GM12878 (cell line): ENCODE data around the gene IQGAP2. TPM values are rescaled to one million over a fixed set of nuclear protein-coding genes. Genes with fewer than 3 reads are reported as not detected.

ENCODE experiments used
- ATF7 ChIP-seq: fragments of 450-650 bp; IDR thresholded peaks from 2 replicates; pipeline ENCODE4 v1.6.1; 2016; ENCODE audit warnings: low read depth, mild to moderate bottlenecking
- CREB1 ChIP-seq: IDR thresholded peaks from 2 replicates; pipeline ENCODE4 v1.6.1; 2012; ENCODE audit warnings: low read depth, mild to moderate bottlenecking, inconsistent platforms
- CREM ChIP-seq: IDR thresholded peaks from 2 replicates; pipeline ENCODE4 v1.6.1; 2014; ENCODE audit warnings: antibody characterized with exemption, low read depth
- EED ChIP-seq: sonication (generic); IDR thresholded peaks from 2 replicates; pipeline ENCODE4 v1.6.1; 2016; ENCODE audit warnings: antibody characterized with exemption, low read depth
- HCFC1 ChIP-seq: fragments of 150-350 bp; IDR thresholded peaks from 2 replicates; pipeline ENCODE4 v1.6.1; 2014; ENCODE audit warnings: low read length
- HDGF ChIP-seq: fragments of 450-650 bp; IDR thresholded peaks from 2 replicates; pipeline ENCODE4 v1.6.1; 2016; ENCODE audit warnings: antibody characterized with exemption
- JUND ChIP-seq: IDR thresholded peaks from 2 replicates; pipeline ENCODE4 v1.6.1; 2012; ENCODE audit warnings: low read depth, mild to moderate bottlenecking, low read length, improper control_type of control experiment, moderate library complexity
- KDM1A ChIP-seq: fragments of 200-600 bp; sonication (generic); IDR thresholded peaks from 2 replicates; pipeline ENCODE4 v1.6.1; 2016; ENCODE audit warnings: borderline replicate concordance
- KLF5 ChIP-seq: fragments of 450-650 bp; IDR thresholded peaks from 2 replicates; pipeline ENCODE4 v1.6.1; 2014; ENCODE audit warnings: mild to moderate bottlenecking; ENCODE audit not compliant: partially characterized antibody
- LARP7 ChIP-seq: fragments of 450-650 bp; IDR thresholded peaks from 2 replicates; pipeline ENCODE4 v1.6.1; 2017; ENCODE audit warnings: mild to moderate bottlenecking
- MEF2A ChIP-seq: IDR thresholded peaks from 2 replicates; pipeline ENCODE4 v1.6.1; 2011; ENCODE audit warnings: low read depth, mild to moderate bottlenecking, low read length, moderate library complexity; ENCODE audit not compliant: insufficient read depth
- MTA2 ChIP-seq: fragments of 450-650 bp; IDR thresholded peaks from 2 replicates; pipeline ENCODE4 v1.6.1; 2016; ENCODE audit warnings: low read depth, mild to moderate bottlenecking, moderate library complexity
- NFXL1 ChIP-seq: fragments of 450-650 bp; IDR thresholded peaks from 2 replicates; pipeline ENCODE4 v1.6.1; 2017; ENCODE audit warnings: antibody characterized with exemption, mild to moderate bottlenecking, borderline replicate concordance
- POLR2AphosphoS5 ChIP-seq: IDR thresholded peaks from 2 replicates; pipeline ENCODE4 v1.6.1; 2011; ENCODE audit warnings: mild to moderate bottlenecking, low read length, inconsistent platforms
- POU2F2 ChIP-seq: IDR thresholded peaks from 3 replicates; pipeline ENCODE4 v1.6.1; 2011; ENCODE audit warnings: low read depth, mild to moderate bottlenecking, low read length, borderline replicate concordance
- RELA ChIP-seq: fragments of 450-650 bp; IDR thresholded peaks from 2 replicates; pipeline ENCODE4 v1.8.0; 2014; ENCODE audit warnings: borderline replicate concordance; ENCODE audit not compliant: partially characterized antibody
- SMARCA5 ChIP-seq: fragments of 450-650 bp; IDR thresholded peaks from 2 replicates; pipeline ENCODE4 v1.6.1; 2017; ENCODE audit warnings: mild to moderate bottlenecking
- SREBF1 ChIP-seq: IDR thresholded peaks from 2 replicates; pipeline ENCODE4 v1.6.1; 2012; ENCODE audit warnings: mild to moderate bottlenecking, low read length
- STAT3 ChIP-seq: IDR thresholded peaks from 2 replicates; pipeline ENCODE4 v1.6.1; 2011; ENCODE audit warnings: low read depth, low read length, improper control_type of control experiment
- SUPT20H ChIP-seq: IDR thresholded peaks from 2 replicates; pipeline ENCODE4 v1.6.1; 2011; ENCODE audit warnings: low read depth, mild to moderate bottlenecking, low read length, moderate library complexity, borderline replicate concordance; ENCODE audit not compliant: control insufficient read depth
- SUZ12 ChIP-seq: fragments of 200-600 bp; sonication (generic); IDR thresholded peaks from one replicate; pipeline ENCODE4 v1.6.1; 2018; ENCODE audit warnings: antibody characterized with exemption, mild to moderate bottlenecking; ENCODE audit not compliant: unreplicated experiment
- YBX1 ChIP-seq: fragments of 450-650 bp; IDR thresholded peaks from 2 replicates; pipeline ENCODE4 v1.6.1; 2016; ENCODE audit warnings: antibody characterized with exemption
- YY1 ChIP-seq: IDR thresholded peaks from 2 replicates; pipeline ENCODE4 v1.6.1; 2011; ENCODE audit warnings: low read depth, mild to moderate bottlenecking, low read length
- ZNF207 ChIP-seq: fragments of 450-650 bp; IDR thresholded peaks from 2 replicates; pipeline ENCODE4 v1.6.1; 2014; ENCODE audit warnings: antibody characterized with exemption, mild to moderate bottlenecking, borderline replicate concordance
- ZNF384 ChIP-seq: IDR thresholded peaks from 2 replicates; pipeline ENCODE4 v1.6.1; 2012; ENCODE audit warnings: low read depth, mild to moderate bottlenecking, low read length, improper control_type of control experiment, borderline replicate concordance
- ZSCAN29 ChIP-seq: fragments of 450-650 bp; IDR thresholded peaks from 2 replicates; pipeline ENCODE4 v1.6.1; 2017; ENCODE audit warnings: mild to moderate bottlenecking, moderate library complexity
- ZZZ3 ChIP-seq: IDR thresholded peaks from 2 replicates; pipeline ENCODE4 v1.6.1; 2011; ENCODE audit warnings: low read depth; ENCODE audit not compliant: control insufficient read depth, insufficient read length
- polyA plus RNA-seq, 11 experiments: library from polyadenylated mRNA; depleted of rRNA in 4 of 11; unstranded in 6 of 11; stranded (reverse) in 5 of 11; fragments of >200 nt; fragmentation: Nextera tagmentation in 4 of 11; fragmentation: Illumina TruSeq in 1 of 11; extraction: Ambion mirVana in 4 of 11; extraction: Trizol in 1 of 11; gene quantifications; 1 replicate in 1 of 11; 2 replicates in 10 of 11; pipeline versions ENCODE4 v1.2.1 to v1.2.3, GENCODE V29; 2011 to 2016; ENCODE audit warnings: inconsistent platforms in 2 of 11, missing spikeins in 2 of 11, low read depth in 1 of 11
- total RNA-seq, 4 experiments: library from RNA; depleted of rRNA in 3 of 4; stranded (reverse); fragments of >200 nt in 3 of 4; fragmentation: Illumina TruSeq in 1 of 4; extraction: Trizol in 1 of 4; gene quantifications; 2 replicates each; pipeline versions ENCODE4 v1.2.1 to v1.2.3, GENCODE V29; 2013 to 2021
- TF ChIP-seq, protein P1 (sequence below): fragments of 450-650 bp; IDR thresholded peaks from 2 replicates; pipeline ENCODE4 v1.6.1; 2017; ENCODE audit warnings: low read depth, mild to moderate bottlenecking, moderate library complexity
- TF ChIP-seq, protein P2 (sequence below): IDR thresholded peaks from 2 replicates; pipeline ENCODE4 v1.6.1; 2012; ENCODE audit warnings: improper control_type of control experiment, low read depth, low read length; ENCODE audit not compliant: insufficient replicate concordance

IQGAP2 gene
- total and polyA plus RNA-seq, 10 of the 15 experiments (the other 5 are each of a cell fraction or from before 2014, with no cell fraction given): 14.5 to 41.4 (median 21.8) TPM

DNA sequence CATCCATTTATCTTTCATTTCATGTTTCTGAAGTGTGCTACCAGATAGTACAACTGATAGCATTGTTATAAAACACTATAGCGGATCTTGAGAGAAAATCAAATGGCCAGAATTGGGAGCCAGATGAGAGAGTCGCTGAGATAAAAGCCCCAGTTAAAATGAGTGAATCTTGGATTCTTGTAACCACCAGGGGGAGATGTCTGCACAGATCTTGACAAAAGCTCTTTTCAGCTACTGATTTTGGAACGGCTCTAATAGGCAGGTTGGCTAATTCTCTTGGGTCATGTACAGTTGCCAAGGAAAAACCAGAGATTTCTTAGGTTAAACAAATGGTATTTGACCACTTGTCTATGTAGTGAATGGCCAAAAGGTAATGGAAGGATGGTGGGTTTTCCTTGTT lies 198.4 kb downstream of the IQGAP2 start (continued):
- TF ChIP-seq, protein P1, sequence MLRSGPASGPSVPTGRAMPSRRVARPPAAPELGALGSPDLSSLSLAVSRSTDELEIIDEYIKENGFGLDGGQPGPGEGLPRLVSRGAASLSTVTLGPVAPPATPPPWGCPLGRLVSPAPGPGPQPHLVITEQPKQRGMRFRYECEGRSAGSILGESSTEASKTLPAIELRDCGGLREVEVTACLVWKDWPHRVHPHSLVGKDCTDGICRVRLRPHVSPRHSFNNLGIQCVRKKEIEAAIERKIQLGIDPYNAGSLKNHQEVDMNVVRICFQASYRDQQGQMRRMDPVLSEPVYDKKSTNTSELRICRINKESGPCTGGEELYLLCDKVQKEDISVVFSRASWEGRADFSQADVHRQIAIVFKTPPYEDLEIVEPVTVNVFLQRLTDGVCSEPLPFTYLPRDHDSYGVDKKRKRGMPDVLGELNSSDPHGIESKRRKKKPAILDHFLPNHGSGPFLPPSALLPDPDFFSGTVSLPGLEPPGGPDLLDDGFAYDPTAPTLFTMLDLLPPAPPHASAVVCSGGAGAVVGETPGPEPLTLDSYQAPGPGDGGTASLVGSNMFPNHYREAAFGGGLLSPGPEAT: no peak
- TF ChIP-seq HDGF (no peak), SUPT20H (no peak), EED (no peak), CREM (no peak), ZNF384 (no peak), RELA (no peak), ATF7 (no peak), POU2F2 (no peak), YY1 (0 out of 2 replicates have a peak, but pooled peaks have one; percentile 52), HCFC1 (no peak), LARP7 (no peak), YBX1 (no peak), MTA2 (no peak), POLR2AphosphoS5 (no peak), JUND (no peak), MEF2A (no peak), SMARCA5 (no peak), SUZ12 (no peak), ZNF207 (no peak), CREB1 (no peak), SREBF1 (no peak), ZSCAN29 (no peak), STAT3 (0 out of 2 replicates have a peak, but pooled peaks have one; percentile 41), KLF5 (no peak), KDM1A (no peak), NFXL1 (no peak), ZZZ3 (no peak)
- TF ChIP-seq, protein P2, sequence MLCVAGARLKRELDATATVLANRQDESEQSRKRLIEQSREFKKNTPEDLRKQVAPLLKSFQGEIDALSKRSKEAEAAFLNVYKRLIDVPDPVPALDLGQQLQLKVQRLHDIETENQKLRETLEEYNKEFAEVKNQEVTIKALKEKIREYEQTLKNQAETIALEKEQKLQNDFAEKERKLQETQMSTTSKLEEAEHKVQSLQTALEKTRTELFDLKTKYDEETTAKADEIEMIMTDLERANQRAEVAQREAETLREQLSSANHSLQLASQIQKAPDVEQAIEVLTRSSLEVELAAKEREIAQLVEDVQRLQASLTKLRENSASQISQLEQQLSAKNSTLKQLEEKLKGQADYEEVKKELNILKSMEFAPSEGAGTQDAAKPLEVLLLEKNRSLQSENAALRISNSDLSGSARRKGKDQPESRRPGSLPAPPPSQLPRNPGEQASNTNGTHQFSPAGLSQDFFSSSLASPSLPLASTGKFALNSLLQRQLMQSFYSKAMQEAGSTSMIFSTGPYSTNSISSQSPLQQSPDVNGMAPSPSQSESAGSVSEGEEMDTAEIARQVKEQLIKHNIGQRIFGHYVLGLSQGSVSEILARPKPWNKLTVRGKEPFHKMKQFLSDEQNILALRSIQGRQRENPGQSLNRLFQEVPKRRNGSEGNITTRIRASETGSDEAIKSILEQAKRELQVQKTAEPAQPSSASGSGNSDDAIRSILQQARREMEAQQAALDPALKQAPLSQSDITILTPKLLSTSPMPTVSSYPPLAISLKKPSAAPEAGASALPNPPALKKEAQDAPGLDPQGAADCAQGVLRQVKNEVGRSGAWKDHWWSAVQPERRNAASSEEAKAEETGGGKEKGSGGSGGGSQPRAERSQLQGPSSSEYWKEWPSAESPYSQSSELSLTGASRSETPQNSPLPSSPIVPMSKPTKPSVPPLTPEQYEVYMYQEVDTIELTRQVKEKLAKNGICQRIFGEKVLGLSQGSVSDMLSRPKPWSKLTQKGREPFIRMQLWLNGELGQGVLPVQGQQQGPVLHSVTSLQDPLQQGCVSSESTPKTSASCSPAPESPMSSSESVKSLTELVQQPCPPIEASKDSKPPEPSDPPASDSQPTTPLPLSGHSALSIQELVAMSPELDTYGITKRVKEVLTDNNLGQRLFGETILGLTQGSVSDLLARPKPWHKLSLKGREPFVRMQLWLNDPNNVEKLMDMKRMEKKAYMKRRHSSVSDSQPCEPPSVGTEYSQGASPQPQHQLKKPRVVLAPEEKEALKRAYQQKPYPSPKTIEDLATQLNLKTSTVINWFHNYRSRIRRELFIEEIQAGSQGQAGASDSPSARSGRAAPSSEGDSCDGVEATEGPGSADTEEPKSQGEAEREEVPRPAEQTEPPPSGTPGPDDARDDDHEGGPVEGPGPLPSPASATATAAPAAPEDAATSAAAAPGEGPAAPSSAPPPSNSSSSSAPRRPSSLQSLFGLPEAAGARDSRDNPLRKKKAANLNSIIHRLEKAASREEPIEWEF: no peak
